GM06990 (cell line): Measurements from ENCODE around the gene CCNY.

ENCODE experiments used
- DNase-seq: peaks from one replicate; pipeline ENCODE4 v3.0.0-alpha.2; 2011; ENCODE audit not compliant: insufficient read length; ENCODE audit errors: extremely low read depth
- H3K27me3 ChIP-seq: replicated peaks from 2 replicates; pipeline ENCODE4 v1.6.0; 2011; ENCODE audit warnings: low read length; ENCODE audit not compliant: control insufficient read depth, insufficient read depth
- H3K36me3 ChIP-seq: 2 replicates; pipeline ENCODE4 v1.5.1; 2011; ENCODE audit warnings: low read length; ENCODE audit not compliant: control insufficient read depth, insufficient read depth
- H3K4me3 ChIP-seq: replicated peaks from 2 replicates; pipeline ENCODE4 v1.5.1; 2011; ENCODE audit warnings: low read depth, mild to moderate bottlenecking, control low read depth, low read length
- CTCF ChIP-seq: IDR thresholded peaks from 2 replicates; pipeline ENCODE4 v1.5.1; 2011; ENCODE audit warnings: low read length, control low read depth, mild to moderate bottlenecking, inconsistent platforms; ENCODE audit not compliant: insufficient read depth, poor library complexity, severe bottlenecking

The CCNY gene

DNA sequence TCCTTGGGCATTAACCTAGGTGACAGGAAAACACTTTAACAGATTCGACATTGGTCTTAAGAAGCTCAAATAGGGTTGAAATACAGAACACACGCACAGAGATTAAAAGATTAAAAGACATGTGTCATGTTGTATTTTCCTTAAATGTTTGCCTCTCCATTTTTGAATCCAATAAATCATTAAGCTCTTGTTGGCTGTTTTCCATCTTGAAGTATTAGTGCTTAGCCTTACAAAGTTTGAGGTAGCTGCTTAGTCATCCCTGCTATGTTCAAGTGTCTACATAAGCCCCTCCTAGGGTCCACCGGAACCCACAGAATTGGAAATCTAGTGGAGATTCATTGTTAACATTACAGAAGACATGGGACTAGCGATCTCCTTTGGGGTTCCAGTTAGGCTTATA, 256.1 kb downstream of the CCNY start:
- no peak overlapping the region for H3K4me3 ChIP-seq
- no peaks in the 10 kb centered on the region for H3K36me3 ChIP-seq
- no peak for DNase-seq
- H3K27me3 ChIP-seq: no peaks in the 10 kb centered on the region
- no peak for TF ChIP-seq CTCF

DNA sequence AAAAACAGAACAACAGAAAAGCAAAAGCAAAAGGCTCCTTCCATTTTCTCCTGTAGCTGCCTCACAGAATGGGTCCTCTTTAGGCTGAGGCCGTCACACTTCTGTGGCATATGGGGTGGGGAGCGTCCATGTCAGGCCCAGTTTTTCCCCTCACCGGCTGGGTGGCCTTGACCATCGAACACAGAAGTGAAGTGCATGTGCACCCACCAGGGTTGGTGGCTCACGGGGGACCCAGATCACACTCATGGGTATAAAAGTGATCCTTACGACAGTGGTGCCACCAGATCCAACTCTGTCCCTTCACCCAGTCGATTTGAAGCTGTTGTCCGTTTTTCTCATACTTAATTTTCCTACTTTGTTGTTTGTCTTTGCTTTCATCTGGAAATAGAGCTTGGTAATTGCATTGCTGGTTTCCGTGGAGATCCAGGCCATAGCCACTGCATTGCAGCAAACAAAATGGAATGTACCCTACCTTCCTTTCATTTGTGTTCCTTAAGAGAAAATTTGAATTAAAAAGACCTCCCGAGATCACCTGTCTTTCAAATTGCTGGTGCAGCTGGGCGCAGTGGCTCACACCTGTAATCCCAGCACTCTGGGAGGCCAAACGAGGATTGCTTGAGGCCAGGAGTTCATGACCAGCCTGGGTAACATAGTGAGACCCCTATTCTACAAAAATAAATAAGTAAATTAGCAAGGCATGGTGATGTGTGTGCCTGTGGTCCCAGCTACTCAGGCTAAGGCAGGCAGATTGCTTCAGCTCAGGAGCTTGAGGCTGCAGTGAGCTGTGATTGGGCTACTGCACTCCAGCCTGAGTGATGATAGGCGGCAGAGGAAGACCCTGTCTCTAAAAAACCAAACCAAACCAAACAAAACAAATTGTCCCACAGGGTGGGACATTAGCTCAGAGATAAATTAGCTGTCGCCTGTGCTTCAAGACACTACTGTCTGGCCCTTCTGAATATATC, 258.1 kb downstream of the CCNY start:
- Histone ChIP-seq H3K27me3 (no peaks in the 10 kb centered on the region), H3K4me3 (no peak overlapping the region), H3K36me3 (no peaks in the 10 kb centered on the region)
- no peak for DNase-seq
- TF ChIP-seq CTCF: no peak

- Histone ChIP-seq H3K27me3 (no peaks in the 10 kb centered on the region), H3K36me3 (no peaks in the 10 kb centered on the region), H3K4me3 (no peak overlapping the region)
- no peak for DNase-seq
- TF ChIP-seq CTCF: no peak
Measured at GRCh38 chr10:35595106-35595505, 258.8 kb downstream of the CCNY start.

DNA sequence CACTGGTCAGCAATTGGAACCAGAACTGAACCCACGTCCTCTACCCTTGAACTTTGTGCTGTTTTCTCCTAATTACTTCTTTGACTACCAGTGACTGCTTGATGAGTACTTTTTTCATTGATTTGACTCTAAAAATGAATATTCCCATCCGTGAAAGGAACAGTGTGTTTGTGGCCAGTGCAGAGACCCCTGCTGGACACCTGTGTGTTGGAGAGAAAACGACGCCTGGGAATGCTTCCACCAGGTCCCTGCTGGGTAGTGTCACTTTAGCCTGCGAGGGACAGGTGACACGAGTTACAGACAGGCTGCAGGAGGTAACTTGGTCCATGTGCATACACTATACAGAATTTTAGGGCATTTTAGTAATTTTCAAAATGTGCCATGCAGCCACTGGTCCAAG, 262.1 kb downstream of the CCNY start:
- Histone ChIP-seq H3K36me3 (no peaks in the 10 kb centered on the region), H3K27me3 (no peaks in the 10 kb centered on the region; the same call in 1 of the 2 replicates), H3K4me3 (no peak overlapping the region)
- TF ChIP-seq CTCF: peak; percentile 26
- DNase-seq: no peak

GRCh38 chr10:35600193-35600592, 263.9 kb downstream of the CCNY start:
- H3K36me3 ChIP-seq: no peaks in the 10 kb centered on the region
- no peak for DNase-seq

More at GRCh38 chr10:35600193-35600592, 263.9 kb downstream of the CCNY start:
- Histone ChIP-seq H3K27me3 (no peaks in the 10 kb centered on the region; the same call in 1 of the 2 replicates), H3K4me3 (no peak overlapping the region)
- peak; percentile 19 for TF ChIP-seq CTCF
